ENCODE measurements around the gene ZNF319.

ZNF319 gene

DNA sequence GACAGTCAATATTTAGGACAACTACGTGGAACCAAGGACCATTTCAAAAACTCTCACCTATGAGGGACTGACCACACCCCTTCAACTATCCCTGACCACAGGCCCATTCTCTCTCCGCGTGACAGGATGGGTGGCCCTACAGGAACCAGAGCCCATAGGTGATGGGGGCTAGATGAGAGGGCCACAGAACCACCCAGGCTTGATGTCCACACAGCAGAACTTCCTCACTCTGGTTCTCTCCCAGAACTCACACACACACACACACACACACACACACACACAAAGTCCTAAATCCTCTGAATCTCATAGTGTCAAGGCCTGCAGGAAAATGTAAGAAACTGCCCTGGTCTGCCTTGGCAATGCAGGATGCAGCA, 1.5 kb downstream of the ZNF319 start:
- no peak for FAIRE-seq

DNA sequence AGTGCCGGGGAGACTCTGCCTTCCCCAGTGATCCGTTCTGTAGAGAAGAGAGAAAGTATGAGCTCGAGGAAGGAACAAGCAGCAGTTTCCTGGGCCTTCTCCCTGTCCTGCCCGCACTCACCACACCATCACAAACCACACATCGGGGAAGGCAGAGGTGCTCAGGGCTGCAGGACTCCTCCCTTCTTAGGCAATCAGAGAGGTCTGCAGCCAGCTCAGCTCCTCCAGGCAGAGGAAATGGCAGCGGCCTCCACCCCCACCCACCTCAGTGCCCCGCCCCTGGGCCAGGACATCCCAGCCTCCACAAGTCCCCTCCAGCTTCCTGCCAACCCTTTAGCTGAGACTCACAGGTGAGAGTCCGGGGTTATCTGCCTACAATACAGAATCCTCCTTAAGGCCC, 2.0 kb downstream of the ZNF319 start:
- FAIRE-seq (no peak), DNase-seq (ENCODE audit: insufficient read length, low spot score) (no peak)

More for the DNA sequence above, 1.5 kb downstream of the ZNF319 start:
- DNase-seq (ENCODE audit: insufficient read length, low spot score) = no peak

DNA sequence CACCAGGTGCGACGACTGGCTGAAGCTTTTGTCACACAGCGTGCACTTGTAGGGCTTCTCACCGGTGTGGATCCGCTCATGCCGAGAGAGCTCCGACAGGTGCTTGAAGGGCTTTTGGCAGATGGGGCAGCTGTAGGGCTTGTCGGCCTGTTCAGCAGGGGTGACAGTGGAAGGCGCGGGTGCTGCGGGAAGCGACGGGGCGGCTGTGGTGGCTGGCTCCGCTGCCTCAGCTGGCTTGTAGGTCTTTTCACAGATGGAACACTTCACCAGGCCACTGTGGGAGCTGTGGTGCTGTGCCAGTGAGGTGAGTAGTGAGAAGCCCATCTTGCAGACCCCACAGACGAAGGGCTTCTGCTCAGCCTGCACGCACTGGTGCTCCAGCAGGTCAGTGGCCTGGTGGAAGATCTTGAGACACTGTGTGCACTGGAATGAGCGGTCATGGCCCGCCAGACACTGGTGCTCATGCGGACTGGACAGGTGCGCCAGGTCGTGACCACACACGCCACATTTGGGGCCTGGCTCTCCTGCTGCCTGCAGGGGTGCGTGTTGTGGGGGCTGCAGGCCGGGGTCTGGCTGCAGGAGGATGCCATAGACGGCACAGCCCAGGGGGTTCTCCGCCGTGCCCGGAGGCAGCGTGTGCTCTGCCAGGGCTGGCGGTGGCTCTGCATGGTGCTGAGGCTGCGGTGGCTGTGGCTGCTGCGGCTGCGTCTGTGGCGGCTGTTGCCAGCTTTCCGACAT, 2.8 kb downstream of the ZNF319 start:
- DNase-seq (ENCODE audit: insufficient read length, low spot score) (no peak), FAIRE-seq (no peak)

DNA sequence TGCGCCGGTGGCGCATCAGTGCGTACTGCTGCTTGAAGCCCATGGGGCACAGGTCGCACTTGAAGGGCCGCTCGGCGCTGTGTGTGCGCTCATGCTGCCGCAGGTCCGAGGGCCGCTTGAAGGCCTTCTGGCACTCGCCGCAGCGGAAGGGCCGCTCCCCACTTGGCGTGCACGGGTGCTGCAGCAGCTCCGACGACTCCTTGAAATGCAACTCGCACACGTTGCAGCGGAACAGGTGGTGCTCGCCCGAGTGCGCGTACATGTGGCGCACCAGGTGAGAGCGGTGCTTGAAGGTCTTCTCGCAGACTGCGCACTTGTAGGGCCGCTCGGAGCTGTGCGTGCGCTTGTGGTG, 3.3 kb downstream of the ZNF319 start:
- FAIRE-seq (no peak), DNase-seq (ENCODE audit: insufficient read length, low spot score) (no peak)

DNA sequence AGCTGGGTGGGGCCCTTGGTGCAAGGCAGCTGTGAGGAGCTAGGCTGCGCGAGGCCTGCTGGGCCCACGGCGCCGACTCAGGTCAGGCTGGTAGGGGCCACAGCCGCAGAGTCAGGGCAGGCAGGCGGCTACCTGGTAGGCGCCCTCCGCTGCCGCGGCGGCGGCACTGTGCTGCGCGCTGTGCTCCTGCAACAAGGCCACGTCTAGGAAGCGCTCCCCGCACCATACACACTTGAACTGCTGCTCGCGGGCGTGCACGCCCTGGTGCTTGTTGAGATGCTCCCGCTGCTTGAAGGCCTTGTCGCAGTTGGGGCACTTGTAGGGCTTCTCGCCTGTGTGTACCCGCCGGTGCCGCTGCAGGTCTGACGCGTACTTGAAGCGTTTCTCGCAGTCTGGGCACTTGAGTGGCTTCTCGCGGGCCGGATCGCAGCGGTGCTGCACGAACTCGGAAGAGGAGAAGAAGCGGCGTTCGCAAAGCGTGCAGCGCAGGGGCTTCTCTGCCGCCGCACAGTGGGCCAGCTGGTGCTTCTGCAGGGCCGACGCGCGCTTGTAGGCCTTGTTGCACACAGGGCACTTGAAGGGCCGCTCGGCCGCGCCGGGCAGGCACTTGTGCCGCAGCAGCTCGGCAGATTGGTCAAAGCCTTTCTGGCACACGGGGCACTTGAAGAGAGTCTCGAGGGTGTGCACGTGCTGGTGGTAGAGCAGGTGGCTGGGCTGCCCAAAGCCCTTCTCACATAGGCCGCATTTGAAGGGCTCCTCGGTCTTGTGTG, 3.9 kb downstream of the ZNF319 start:
- DNase-seq (ENCODE audit: insufficient read length, low spot score) (no peak), FAIRE-seq (no peak)

DNA sequence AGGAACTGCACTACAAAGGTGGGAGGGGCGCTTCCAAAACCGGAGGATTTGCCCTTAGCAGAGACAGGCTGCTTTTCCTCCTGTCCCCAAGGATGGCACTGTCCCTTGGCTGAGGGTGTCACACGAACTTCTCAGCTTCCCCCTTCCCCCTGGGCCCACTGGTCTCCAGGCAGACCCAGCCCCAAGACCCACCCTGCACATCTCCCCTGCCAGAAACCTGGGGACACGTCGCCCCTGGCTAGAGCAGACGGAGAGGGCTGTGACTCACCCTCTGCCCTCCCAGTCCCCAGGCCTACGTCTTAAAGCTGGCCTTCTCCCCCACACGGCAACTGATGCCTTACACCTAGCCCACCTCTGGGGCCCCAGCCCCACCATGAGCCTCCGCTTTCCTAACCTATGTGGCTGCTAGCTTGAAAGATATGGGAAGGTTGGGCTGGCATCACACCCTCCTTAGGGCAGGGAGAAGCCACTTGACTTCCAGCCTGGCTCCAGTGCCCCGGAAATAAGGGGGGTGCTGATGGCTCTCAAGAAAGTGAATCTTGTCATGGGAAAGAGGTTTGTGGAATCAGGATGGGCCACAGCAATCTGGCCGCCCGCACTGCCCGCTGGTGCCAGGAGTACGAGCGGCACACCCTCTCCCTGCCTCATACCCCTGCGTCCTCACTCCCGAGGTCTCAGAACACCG, 4.6 kb downstream of the ZNF319 start:
- FAIRE-seq = no peak
- DNase-seq (ENCODE audit: insufficient read length, low spot score) = no peak

DNA sequence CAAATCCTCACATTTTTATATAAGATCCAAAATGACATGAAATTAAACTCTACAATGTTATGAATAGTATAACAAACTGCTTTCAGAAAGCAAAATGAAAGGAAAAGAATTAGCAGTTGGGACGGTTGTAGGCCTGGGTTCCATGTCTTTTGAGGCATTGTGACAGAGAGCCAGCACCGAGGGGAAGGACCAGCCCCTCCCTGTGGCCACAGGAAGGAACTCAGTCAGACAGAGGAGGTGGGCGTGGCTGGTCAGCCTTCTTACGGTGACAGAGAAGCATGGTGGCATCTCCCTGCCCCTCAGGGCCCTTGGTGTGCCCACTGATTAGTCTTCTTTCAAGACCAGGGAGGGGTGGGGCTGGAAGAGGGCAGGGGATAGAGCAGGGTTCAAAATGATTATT, 5.7 kb downstream of the ZNF319 start:
- peak; percentile 46 for DNase-seq (ENCODE audit: insufficient read length, low spot score)
- no peak for FAIRE-seq

DNA sequence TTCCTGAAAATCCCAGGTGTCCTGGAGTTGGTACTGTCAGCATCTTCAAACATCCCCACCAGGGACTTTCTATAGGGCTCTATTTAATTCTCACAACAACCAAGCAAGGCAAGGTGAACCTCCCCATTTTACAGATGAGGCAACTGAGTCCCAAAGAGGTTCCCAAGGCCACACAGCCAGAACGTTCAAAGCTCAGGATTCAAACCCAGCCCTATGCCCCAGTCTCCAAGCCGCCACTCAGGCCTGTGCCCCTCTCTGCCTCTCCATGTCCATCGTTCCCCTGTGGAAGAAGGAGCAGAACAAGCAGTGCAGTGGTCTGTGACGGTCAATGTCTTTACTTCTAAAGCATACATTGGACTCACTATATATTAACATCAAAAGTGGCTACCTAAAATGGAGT, 6.1 kb downstream of the ZNF319 start:
- DNase-seq (ENCODE audit: insufficient read length, low spot score) (no peak), FAIRE-seq (no peak)

DNA sequence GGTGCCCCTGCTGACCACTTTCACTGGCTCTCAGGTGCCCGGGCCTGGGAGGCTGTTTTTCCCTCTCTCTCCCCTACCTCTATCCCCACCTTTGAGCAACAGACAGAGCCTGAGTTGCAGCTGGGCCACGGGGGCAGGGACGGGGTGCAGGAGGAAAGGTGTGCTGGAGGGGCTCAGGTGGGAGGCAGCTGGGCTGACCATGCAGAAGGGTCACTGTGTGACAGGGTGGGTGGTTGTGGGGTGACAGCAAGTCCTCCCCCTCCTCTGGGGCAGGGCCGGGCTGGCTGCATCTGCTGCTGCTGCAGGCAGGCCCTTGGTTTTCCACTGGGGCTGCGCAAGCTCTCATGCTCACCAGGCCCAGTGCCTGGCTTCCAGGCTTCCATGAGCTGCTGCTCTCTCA, 6.6 kb downstream of the ZNF319 start:
- FAIRE-seq (no peak), DNase-seq (ENCODE audit: insufficient read length, low spot score) (no peak)

DNA sequence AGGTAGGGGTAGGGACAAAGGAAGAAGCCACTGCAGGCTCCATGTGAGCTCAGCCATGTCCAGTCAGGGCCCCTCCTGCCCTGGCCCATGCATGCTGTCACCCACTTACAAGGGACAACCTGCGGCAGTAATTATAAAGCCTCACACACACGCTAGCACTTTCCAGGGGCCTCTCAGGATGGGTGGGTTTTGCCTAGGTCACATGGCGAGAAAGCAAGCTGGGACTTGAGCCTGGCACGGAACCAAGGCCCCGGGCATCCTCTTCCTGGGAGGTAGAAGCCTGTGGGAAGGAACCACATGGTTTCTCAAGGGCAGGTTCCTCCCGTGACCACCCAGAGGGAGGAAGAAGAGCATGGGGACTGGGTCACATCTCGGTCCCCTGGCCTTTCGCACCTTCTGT, 7.0 kb downstream of the ZNF319 start:
- DNase-seq (ENCODE audit: insufficient read length, low spot score) = no peak
- FAIRE-seq = no peak

DNA sequence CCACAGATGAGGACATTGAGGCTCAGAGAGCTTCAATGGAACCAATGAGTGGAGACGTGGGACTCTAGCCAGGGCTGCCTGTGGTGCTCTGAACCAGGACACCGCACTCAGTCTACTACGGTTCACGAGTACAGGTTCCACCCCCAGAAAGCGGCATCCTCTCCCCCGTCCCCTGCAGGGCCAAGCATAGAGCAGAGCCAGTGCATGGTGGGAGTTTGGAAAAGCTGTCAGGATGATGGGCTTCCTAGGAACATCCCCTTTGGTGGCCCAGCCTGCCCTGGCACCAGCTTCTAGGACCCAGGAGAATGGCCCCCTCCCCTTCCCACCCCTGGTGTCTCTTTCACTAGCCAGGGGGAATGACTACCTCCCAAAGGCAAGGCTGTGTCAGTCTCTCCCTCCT, 8.4 kb downstream of the ZNF319 start:
- FAIRE-seq = no peak

DNA sequence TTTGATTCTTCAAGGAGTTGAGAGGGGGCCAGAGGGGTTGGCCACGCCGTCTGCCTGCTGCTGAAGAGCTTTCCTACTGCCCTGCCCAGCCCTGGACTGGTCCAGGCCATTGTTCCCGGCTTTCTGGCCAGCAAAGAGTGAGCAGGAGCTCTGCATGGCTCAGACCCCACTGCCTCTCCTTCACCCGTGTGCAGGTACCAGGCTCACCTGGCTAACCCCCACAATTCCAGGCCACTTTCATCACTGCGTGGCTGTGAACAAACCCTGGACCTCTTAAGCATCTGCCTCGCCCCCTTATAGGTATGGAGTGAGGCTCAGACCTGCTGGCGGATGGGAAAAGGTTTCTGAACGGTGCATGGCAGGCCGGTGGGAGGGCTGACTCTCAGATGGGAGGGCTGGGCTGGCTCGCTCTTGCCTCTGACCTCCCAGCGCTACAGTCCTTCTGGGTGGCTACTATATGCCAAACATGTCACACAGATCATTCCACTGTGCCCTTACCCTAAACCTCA, 8.9 kb downstream of the ZNF319 start:
- FAIRE-seq (no peak), DNase-seq (ENCODE audit: insufficient read length, low spot score) (no peak)

More for the DNA sequence above, 8.4 kb downstream of the ZNF319 start:
- DNase-seq (ENCODE audit: insufficient read length, low spot score) = no peak

DNA sequence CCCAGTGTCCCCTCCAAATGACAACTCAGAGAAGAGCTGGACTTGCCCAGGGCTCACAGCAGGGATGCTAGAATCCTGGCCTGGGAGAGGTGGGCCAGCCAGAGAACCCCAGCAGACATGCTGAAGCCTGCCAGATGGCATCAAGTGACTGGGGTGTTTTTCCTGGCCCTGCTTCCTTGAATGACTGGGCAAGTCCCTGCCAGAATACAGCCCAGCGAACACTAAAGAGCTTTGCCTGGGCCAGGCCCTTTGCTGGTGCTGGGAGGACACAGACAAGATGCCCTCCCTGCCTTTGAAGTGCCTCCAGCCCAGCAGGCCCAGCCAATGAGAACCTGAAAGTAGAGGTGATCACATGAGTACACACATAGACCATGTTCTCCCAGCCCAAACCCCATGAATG, 11.5 kb downstream of the ZNF319 start:
- no peak for FAIRE-seq
- no peak for DNase-seq (ENCODE audit: insufficient read length, low spot score)

DNA sequence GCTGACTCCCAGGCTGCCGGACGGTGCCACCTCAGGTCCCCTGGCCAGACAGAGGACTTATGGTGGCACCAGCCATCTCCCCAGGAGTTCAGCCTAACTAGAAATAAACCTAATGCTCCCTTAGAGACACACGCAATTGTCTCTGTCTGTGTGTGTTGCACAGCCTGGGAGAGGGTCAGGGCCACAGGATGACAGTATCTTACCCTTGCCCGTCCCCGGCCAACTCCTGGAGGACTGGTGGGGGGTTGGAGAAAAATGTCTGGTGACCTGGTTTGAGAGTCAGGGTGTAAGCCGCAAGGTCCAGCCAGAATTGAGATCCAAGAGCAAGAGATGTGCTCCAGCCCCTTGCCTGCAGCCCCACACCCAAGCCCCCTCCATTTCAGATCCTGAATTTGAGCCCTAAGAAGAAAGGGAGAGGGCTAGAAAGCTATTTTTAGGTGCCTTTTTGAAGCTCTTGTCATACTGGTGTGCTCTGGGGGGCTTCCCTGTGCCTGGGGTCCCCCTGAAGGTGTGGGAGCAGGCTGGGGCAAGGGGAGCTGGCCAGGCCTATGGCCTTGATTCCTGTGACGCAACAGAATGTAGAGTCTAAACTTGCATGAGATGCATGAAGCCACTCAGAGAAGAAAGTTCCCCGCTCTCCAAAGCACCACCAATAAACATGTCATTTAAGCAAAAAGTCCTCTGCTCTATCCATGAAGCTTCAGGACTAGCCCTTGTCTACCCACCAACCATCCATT, 12.9 kb downstream of the ZNF319 start:
- DNase-seq (ENCODE audit: insufficient read length, low spot score) = no peak
- no peak for FAIRE-seq

DNA sequence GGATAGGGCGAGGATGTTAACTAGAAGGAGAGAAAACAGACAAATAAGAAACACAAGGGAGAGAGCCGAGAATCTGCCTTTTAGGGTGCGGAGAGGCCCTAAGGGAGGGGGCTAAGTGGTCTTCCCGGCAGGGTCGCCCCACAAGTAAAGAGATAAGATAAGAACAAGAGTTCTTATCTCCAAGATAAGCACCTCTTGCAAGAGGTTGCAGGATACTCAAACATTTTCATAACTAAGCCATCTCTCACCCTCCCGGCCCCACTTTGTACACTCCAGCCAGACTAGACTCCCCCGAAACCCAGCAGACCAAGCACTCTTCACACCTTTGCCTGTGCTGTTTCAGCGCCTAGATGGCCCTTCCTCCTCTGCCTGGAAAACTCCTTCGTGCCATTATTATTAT, 14.3 kb downstream of the ZNF319 start:
- FAIRE-seq (no peak), DNase-seq (ENCODE audit: insufficient read length, low spot score) (no peak)

DNA sequence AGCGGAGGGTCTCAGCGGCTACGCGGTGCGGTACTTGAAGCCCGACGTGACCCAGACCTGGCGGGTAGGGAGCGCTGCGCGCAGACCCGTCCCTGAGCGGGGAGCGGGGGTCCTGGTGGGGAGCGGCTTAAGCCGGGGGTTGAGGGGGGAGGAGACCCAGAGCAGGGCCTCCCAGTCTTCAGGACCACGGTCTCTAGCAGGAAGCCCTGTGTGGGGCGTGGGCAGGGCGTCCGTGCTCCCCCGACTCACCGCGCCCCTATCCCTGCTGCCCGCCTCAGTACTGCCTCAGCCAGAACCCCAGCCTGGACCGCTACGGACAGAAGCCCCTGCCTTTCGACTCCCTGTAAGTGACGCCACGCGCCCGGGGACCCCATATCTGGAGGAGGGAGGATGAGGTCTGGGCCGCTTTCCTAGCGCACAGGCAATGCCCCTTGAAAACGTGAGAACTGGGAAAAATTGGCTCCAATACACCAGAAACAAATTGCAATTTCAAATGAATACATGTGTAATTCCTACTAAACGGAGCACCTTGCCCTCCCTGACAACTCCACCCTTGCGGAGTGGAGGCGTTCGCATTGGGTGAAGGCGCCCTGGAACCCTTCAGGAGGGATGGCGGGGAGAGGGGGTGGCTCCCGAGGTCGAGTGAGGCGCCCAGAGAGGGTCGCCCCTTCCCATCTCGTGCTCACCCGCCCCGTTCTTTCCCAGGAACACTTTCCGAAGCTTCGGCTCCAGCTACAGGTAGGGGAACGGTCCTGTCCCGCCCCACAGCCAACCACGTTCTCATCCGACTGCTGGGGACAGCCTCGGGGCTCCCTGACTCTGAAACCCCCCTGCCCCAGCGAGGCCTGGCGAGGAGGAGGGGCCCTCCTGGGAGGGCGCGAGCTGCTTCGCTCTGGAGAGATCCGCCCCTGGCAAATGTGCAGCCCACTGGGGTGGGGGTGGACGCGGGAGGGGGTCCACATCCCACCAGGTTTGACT, 15.0 kb downstream of the ZNF319 start:
- no peak for FAIRE-seq
- DNase-seq (ENCODE audit: insufficient read length, low spot score) = no peak

DNA sequence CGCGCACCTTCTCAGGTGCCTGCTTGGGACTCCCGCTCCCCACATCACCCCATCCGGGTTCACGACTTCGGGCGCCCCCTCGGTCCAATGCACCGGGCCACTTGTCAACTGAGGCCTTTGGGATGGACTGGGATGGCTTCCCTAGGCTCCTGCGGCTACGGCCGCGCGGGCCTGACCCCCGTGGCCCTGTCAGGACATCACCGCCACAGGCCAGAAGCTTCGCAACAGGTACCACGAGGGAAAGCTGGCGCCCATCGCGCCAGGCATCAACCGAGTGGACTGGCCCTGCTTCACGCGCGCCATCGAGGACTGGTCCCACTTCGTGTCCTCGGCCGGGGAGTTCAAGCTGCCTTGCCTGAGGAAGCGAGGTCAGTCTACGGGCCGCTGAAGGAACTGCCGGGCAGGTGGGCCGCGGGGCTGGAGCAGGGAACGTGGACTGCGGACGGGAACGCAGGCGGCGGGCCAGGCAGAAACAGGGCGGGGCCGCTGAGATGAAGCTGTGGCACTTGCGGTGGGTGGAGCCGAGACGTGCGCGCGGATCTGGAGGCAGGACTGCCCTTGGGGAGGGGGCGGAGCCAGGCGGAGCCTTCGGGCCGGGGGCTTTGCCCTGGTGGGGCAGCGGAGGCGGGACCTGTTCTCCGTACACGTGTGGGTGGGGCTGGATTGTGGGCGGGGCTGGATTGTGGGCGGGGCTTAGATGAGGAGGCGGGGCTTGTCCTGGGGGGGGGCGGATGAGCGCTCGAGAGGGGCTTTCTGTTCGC, 15.8 kb downstream of the ZNF319 start:
- FAIRE-seq (no peak), DNase-seq (ENCODE audit: insufficient read length, low spot score) (peak; percentile 81)

DNA sequence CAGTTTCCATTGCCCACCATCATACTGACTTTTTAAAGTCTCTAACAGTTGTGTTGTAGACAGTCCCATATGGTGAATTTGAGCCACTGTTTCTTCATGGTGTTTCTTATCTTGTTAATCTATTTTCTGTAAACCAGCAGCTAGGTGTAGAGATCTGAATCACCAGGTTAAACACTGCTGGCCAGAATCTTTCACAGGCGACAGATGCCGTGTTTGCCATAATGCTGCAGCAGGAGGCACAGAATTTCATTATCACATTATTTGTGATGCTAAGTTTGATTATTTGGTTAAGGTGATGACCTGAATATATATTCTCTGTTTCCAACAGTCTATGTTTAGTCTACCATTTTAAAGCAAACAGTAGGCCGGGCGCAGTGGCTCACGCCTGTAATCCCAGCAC, 18.1 kb downstream of the ZNF319 start:
- FAIRE-seq (no peak), DNase-seq (ENCODE audit: insufficient read length, low spot score) (no peak)

DNA sequence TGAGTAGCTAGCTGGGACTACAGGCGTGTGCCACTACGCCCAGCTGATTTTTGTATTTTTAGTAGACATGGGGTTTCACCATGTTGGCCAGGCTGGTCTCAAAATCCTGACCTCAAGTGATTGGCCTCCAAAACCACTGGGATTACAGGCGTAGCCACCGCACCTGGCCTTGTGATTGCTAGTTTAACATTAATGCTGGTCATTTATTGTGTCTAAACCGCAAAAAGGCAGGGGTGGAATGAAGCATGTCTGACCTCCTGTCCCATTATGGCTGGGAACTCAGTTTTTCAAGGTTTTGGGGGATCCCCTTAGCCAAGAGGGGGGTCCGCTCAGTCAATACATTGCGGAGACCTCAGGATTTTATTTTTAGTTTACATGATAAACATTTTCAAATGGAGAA, 18.8 kb downstream of the ZNF319 start:
- FAIRE-seq (no peak), DNase-seq (ENCODE audit: insufficient read length, low spot score) (no peak)

Data from GM19239 (cell line).